HG02885 (cell line): Measurements from ENCODE around the gene GRM7.

Source experiments
- ATAC-seq: cut with Tn5 transposase; IDR thresholded peaks from one replicate; pipeline ENCODE4 v1.9.1; 2021; ENCODE audit warnings: mild to moderate bottlenecking; ENCODE audit not compliant: unreplicated experiment, poor library complexity

GRM7 gene

GRCh38 chr3:7288133-7288532 is 427.2 kb downstream of the GRM7 start:
- ATAC-seq: no peak

- ATAC-seq: no peak
Measured at GRCh38 chr3:7289121-7289520, 428.2 kb downstream of the GRM7 start.

GRCh38 chr3:7290077-7290825 is 429.3 kb downstream of the GRM7 start:
- no peak for ATAC-seq

GRCh38 chr3:7292362-7292761 is 431.4 kb downstream of the GRM7 start:
- no peak for ATAC-seq

GRCh38 chr3:7293286-7293685 is 432.4 kb downstream of the GRM7 start:
- ATAC-seq: no peak

GRCh38 chr3:7305561-7305960 is 444.6 kb downstream of the GRM7 start:
- ATAC-seq: no peak

- ATAC-seq: no peak
Measured at GRCh38 chr3:7306901-7307300, 446.0 kb downstream of the GRM7 start.

- no peak for ATAC-seq
Measured at GRCh38 chr3:7307410-7307809, 446.5 kb downstream of the GRM7 start.

- ATAC-seq: no peak
Measured at GRCh38 chr3:7309641-7310102, 448.8 kb downstream of the GRM7 start.

- ATAC-seq: no peak
Measured at GRCh38 chr3:7315037-7315436, 454.1 kb downstream of the GRM7 start.

- no peak for ATAC-seq
Measured at GRCh38 chr3:7322957-7323669, 462.2 kb downstream of the GRM7 start.

GRCh38 chr3:7328339-7328738 is 467.4 kb downstream of the GRM7 start:
- no peak for ATAC-seq

- no peak for ATAC-seq
Measured at GRCh38 chr3:7332696-7333095, 471.8 kb downstream of the GRM7 start.

GRCh38 chr3:7333125-7333524 is 472.2 kb downstream of the GRM7 start:
- no peak for ATAC-seq

GRCh38 chr3:7340795-7341194 is 479.9 kb downstream of the GRM7 start:
- ATAC-seq: no peak

- ATAC-seq: no peak
Measured at GRCh38 chr3:7346364-7346763, 485.4 kb downstream of the GRM7 start.

- no peak for ATAC-seq
Measured at GRCh38 chr3:7357101-7357500, 496.2 kb downstream of the GRM7 start.

GRCh38 chr3:7367968-7368367 is 507.1 kb downstream of the GRM7 start:
- ATAC-seq: no peak

GRCh38 chr3:7368597-7368996 is 507.7 kb downstream of the GRM7 start:
- ATAC-seq: no peak

- ATAC-seq: no peak
Measured at GRCh38 chr3:7371693-7372572, 511.0 kb downstream of the GRM7 start.

GRCh38 chr3:7377103-7377502 is 516.2 kb downstream of the GRM7 start:
- ATAC-seq: no peak
